CD4-positive, alpha-beta T cell (primary cell): Measurements from ENCODE around the gene WDR27. TPM values are rescaled to one million over a fixed set of nuclear protein-coding genes. Genes with fewer than 3 reads are reported as not detected.
"Not testable (repeated sequence)": the region's sequence is repeated elsewhere in the genome, so short reads cannot be mapped to it uniquely, and the experiment has no call there.

ENCODE experiments used
- ATAC-seq: fragments of 200-7000 bp; cut with Tn5 transposase; one replicate; pipeline ENCODE4 v1.10.0; 2022; ENCODE audit warnings: mild to moderate bottlenecking; ENCODE audit not compliant: poor library complexity
- CTCF ChIA-PET: fragments of 350-600 bp; sonication (Branson Sonifier 250); formaldehyde crosslinking; loops from one replicate; lab custom pipeline; 2021; ENCODE audit warnings: antibody characterized with exemption, inconsistent platforms; lab: Charles Lee
- POLR2A ChIA-PET: fragments of 350-600 bp; sonication (Branson Sonifier 250); formaldehyde crosslinking; loops from one replicate; lab custom pipeline; 2021; ENCODE audit warnings: antibody characterized with exemption, inconsistent platforms; lab: Charles Lee
- DNase-seq, 14 experiments: peaks; one replicate each; pipeline ENCODE4 v3.0.0-alpha.2; 2013 to 2020; ENCODE audit warnings: mixed read lengths in 2 of 14
- H3K27ac ChIP-seq, 2 donors: one replicate each; pipeline versions ENCODE4 v1.5.1 to v1.7.0; 2013; ENCODE audit warnings: low read length in 2 of 2, low read depth in 1 of 2, mild to moderate bottlenecking in 1 of 2
- H3K27me3 ChIP-seq, 2 experiments: 1 replicate in 1 of 2; 2 replicates in 1 of 2; pipeline versions ENCODE4 v1.6.1 to v1.7.0; 2013; ENCODE audit warnings: low read length in 2 of 2, control low read depth in 1 of 2, mild to moderate bottlenecking in 1 of 2, moderate library complexity in 1 of 2; ENCODE audit not compliant: insufficient read depth in 2 of 2, control insufficient read depth in 1 of 2
- H3K36me3 ChIP-seq: one replicate; pipeline ENCODE4 v1.6.1; 2013; ENCODE audit warnings: low read length, control low read depth; ENCODE audit not compliant: insufficient read depth
- H3K4me1 ChIP-seq: one replicate; pipeline ENCODE4 v1.6.1; 2013; ENCODE audit warnings: low read length, control low read depth; ENCODE audit not compliant: insufficient read depth
- H3K4me3 ChIP-seq: one replicate; pipeline ENCODE4 v1.5.1; 2013; ENCODE audit warnings: mild to moderate bottlenecking, low read length, moderate library complexity
- H3K9me3 ChIP-seq, 2 experiments: 1 replicate in 1 of 2; 2 replicates in 1 of 2; pipeline versions ENCODE4 v1.6.1 to v1.7.0; 2013; ENCODE audit warnings: low read length in 2 of 2, mild to moderate bottlenecking in 2 of 2, control low read depth in 1 of 2, moderate library complexity in 1 of 2; ENCODE audit not compliant: control insufficient read depth in 1 of 2, insufficient read depth in 1 of 2
- H3K27ac Mint-ChIP-seq: one replicate; pipeline ENCODE4 v1.8.0; 2020; ENCODE audit warnings: mixed read lengths
- H3K27me3 Mint-ChIP-seq: one replicate; pipeline ENCODE4 v1.8.0; 2021; ENCODE audit warnings: mixed read lengths
- H3K36me3 Mint-ChIP-seq: one replicate; pipeline ENCODE4 v1.8.0; 2021; ENCODE audit warnings: low read depth, mixed read lengths
- H3K4me1 Mint-ChIP-seq: one replicate; pipeline ENCODE4 v1.8.0; 2021; ENCODE audit warnings: low read depth, mixed read lengths
- H3K4me3 Mint-ChIP-seq: one replicate; pipeline ENCODE4 v1.8.0; 2020; ENCODE audit warnings: mild to moderate bottlenecking, mixed read lengths
- H3K9me3 Mint-ChIP-seq: one replicate; pipeline ENCODE4 v1.8.0; 2020; ENCODE audit warnings: mixed read lengths
- CTCF ChIP-seq: fragments of 200-600 bp; IDR thresholded peaks from one replicate; pipeline ENCODE4 v1.8.0; 2022; ENCODE audit warnings: antibody characterized with exemption, mild to moderate bottlenecking
- intact Hi-C, 2 experiments: fragments of 100-400 bp; cut with DNase I in 1 of 2; cut with micrococcal nuclease in 1 of 2; formaldehyde crosslinking; loops; one replicate each; pipeline versions ENCODE4 v1.15.1 to v1.9.0; 2023 to 2025; cut with DNase I, micrococcal nuclease
- total RNA-seq, 174 experiments: library from RNA in 2 of 174; stranded (reverse) in 2 of 174; gene quantifications; one replicate each; pipeline ENCODE4 v1.2.3 and lab custom pipeline; 2021 to 2026

Gene WDR27
- total RNA-seq, 2 experiments from 2014 or later = 22.0 to 23.5 TPM

- H3K4me1 Mint-ChIP-seq = no peaks in the 10 kb centered on the region
- no peak overlapping the region for H3K4me3 Mint-ChIP-seq
- POLR2A ChIA-PET = no interaction called here
- Histone ChIP-seq H3K4me1 (no peaks in the 10 kb centered on the region), H3K36me3 (no peaks in the 10 kb centered on the region), H3K27ac (no peak overlapping the region), H3K9me3 (no peaks in the 10 kb centered on the region), H3K27me3 (no peaks in the 10 kb centered on the region), H3K4me3 (no peak overlapping the region)
- intact Hi-C loops = no loop called here
- peaks cover 12% of the 10 kb centered on the region for H3K27me3 Mint-ChIP-seq
- H3K36me3 Mint-ChIP-seq = no peaks in the 10 kb centered on the region
- ATAC-seq (no peak), DNase-seq (no peak)
- CTCF ChIA-PET = no interaction called here
- no peaks in the 10 kb centered on the region for H3K9me3 Mint-ChIP-seq
- no peak overlapping the region for H3K27ac Mint-ChIP-seq
- no peak for TF ChIP-seq CTCF
These were observed 260.5 kb downstream of the WDR27 start for GRCh38 chr6:169441292-169441691.

- H3K27ac ChIP-seq = no peak overlapping the region
- Mint-ChIP-seq H3K9me3 (no peaks in the 10 kb centered on the region), H3K4me3 (no peak overlapping the region), H3K27me3 (peaks cover 9% of the 10 kb centered on the region), H3K4me1 (no peaks in the 10 kb centered on the region), H3K27ac (no peak overlapping the region), H3K36me3 (no peaks in the 10 kb centered on the region)
- no peak overlapping the region for H3K4me3 ChIP-seq
- no peak for TF ChIP-seq CTCF
- DNase-seq = no peak
- peaks cover 0 to 7% of the 10 kb centered on the region in 2 experiments for H3K9me3 ChIP-seq
- ATAC-seq = no peak
- CTCF ChIA-PET = no interaction called here
- intact Hi-C loops = no loop called here
- POLR2A ChIA-PET = no interaction called here
- no peaks in the 10 kb centered on the region for H3K36me3 ChIP-seq
- H3K4me1 ChIP-seq = no peaks in the 10 kb centered on the region
- H3K27me3 ChIP-seq = no peaks in the 10 kb centered on the region
These were observed 262.1 kb downstream of the WDR27 start for GRCh38 chr6:169439710-169440109.

GRCh38 chr6:169434554-169434953 is 267.3 kb downstream of the WDR27 start:
- CTCF ChIA-PET, H3K27ac ChIP-seq, H3K4me3 Mint-ChIP-seq, H3K27me3 ChIP-seq, H3K4me1 Mint-ChIP-seq, H3K27ac Mint-ChIP-seq, intact Hi-C loops, H3K27me3 Mint-ChIP-seq, DNase-seq, H3K36me3 ChIP-seq, POLR2A ChIA-PET, H3K36me3 Mint-ChIP-seq, ATAC-seq, H3K4me3 ChIP-seq, H3K4me1 ChIP-seq, H3K9me3 Mint-ChIP-seq: not testable (repeated sequence)
- peaks cover 22 to 24% of the 10 kb centered on the region in 2 experiments for H3K9me3 ChIP-seq

GRCh38 chr6:169429001-169429400 is 272.8 kb downstream of the WDR27 start:
- intact Hi-C loops = no loop called here

More at GRCh38 chr6:169429001-169429400, 272.8 kb downstream of the WDR27 start:
- no peak for DNase-seq
- H3K4me3 ChIP-seq = no peak overlapping the region
- H3K27ac Mint-ChIP-seq = no peak overlapping the region
- H3K9me3 Mint-ChIP-seq = peaks cover 1% of the 10 kb centered on the region
- no peak for TF ChIP-seq CTCF
- no peaks in the 10 kb centered on the region for H3K4me1 Mint-ChIP-seq
- no peaks in the 10 kb centered on the region for H3K27me3 Mint-ChIP-seq
- no peaks in the 10 kb centered on the region for H3K4me1 ChIP-seq
- ChIA-PET CTCF (no interaction called here), POLR2A (no interaction called here)
- no peak overlapping the region for H3K27ac ChIP-seq
- peaks cover 6% of the 10 kb centered on the region for H3K36me3 Mint-ChIP-seq
- H3K36me3 ChIP-seq = no peaks in the 10 kb centered on the region
- no peak for ATAC-seq
- peaks cover 0 to 3% of the 10 kb centered on the region in 2 experiments for H3K27me3 ChIP-seq
- peaks cover 24 to 40% of the 10 kb centered on the region in 2 experiments for H3K9me3 ChIP-seq
- H3K4me3 Mint-ChIP-seq = no peak overlapping the region
